NCI-H128 (cell line): Measurements from ENCODE around the gene MAP1LC3C.
A peak's percentile ranks its signal among the peaks of the same experiment; 100 is the strongest.

Experiments used
- DNase-seq: peaks from one replicate; lab custom pipeline; 2025; ENCODE audit not compliant: unreplicated experiment; lab: John Stamatoyannopoulos, UW

Gene MAP1LC3C

GRCh38 chr1:241999026-241999425, at the start of gene MAP1LC3C:
Gene MAP1LC3C, minus strand, starts transcription at chr1:241999098. Its CDS starts 90 bp downstream, at chr1:241999008.
- no peak for DNase-seq

DNA sequence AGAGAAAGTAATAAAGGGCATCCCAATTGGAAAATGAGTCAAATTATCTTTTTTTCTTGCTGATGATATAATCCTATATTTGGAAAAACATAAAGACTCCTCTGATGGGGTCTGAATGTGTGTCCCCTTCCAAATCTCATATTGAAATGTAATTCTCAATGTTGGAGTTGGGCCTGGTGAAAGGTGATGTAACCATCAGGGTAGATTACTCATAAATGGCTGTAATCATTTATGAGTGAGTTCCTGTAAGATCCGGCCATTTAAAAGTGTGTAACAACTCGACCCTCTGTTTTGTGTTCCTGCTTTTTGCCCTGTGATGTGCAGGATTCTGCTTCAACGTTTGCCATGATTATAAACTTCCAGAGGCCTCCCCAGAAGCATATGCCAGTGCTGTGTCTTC, 44.3 kb upstream of the MAP1LC3C start:
- DNase-seq = no peak

GRCh38 chr1:242034392-242034791, 35.5 kb upstream of the MAP1LC3C start:
- no peak for DNase-seq

- DNase-seq = no peak
Measured at GRCh38 chr1:242033447-242033846, 34.5 kb upstream of the MAP1LC3C start.

- DNase-seq = no peak
Measured at GRCh38 chr1:242030071-242030470, 31.2 kb upstream of the MAP1LC3C start.

- no peak for DNase-seq
Measured at GRCh38 chr1:242025681-242026080, 26.8 kb upstream of the MAP1LC3C start.

GRCh38 chr1:242023805-242024204, 24.9 kb upstream of the MAP1LC3C start:
- DNase-seq = no peak

GRCh38 chr1:242019018-242019417, 20.1 kb upstream of the MAP1LC3C start:
- DNase-seq = no peak

DNA sequence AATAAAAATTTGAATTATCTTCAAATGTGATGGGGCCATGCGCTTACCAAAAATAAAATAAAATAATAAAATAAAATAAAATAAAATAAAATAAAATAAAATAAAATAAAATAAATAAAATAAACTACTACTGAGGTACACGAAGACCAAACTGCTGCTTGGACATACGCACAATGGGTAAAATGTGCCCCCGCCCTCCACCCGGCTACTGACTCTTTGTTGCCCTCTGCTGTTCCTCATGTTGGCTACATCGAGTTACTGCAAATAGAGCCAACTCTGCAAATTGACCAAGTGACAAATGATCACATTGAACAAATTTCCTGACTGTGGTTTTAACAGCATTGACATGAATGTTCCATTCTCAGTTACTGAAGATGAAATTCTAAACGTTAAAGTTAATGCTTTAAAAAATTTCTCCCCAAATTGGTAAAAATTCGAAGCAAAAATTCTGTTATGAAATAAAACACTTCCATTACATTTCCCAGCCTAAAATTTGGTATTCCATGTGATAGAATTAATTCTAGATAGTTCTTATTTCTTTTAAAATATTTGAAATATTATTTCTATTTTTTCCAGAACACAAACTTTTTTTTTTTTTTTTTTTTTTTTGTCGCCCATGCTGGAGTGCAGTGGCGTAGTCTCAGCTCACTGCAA, 18.8 kb upstream of the MAP1LC3C start:
- peak; percentile 54 for DNase-seq

- no peak for DNase-seq
Measured at GRCh38 chr1:242016479-242016878, 17.6 kb upstream of the MAP1LC3C start.

GRCh38 chr1:242011894-242012660, 13.2 kb upstream of the MAP1LC3C start:
- DNase-seq = no peak

DNA sequence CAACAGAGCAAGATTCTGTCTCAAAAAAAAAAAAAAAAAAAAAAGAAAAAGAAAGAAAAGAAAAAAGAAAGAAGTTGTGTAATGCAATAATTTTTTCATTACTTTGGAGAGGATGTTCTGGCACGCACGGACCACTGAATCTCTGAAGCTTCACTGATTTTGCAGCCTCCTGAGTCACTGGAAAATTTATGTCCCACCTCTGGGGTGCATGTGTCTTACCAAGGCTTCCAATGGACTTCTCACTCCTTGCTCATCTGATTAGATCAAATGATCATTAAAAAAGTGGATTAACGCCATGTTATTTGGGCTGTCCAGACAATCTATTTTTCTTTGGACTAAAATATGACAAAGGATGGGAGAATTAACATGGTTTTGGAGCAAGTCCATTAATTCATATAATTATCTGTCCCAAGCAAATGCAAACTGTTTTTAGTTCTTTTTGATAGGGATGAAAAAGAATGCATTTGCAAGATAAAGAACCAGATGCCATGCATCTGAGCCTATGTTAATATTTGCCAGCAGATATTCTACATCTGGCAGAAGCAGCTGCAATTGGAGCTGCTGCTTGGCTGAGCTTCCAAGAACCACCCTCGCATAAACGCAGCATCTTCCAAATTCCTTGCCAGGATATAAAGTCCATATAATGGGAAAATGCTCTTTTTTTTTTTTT, 10.1 kb upstream of the MAP1LC3C start:
- no peak for DNase-seq

GRCh38 chr1:242006976-242007375, 8.1 kb upstream of the MAP1LC3C start:
- DNase-seq = no peak

GRCh38 chr1:242005866-242006535, 7.1 kb upstream of the MAP1LC3C start:
- no peak for DNase-seq

DNA sequence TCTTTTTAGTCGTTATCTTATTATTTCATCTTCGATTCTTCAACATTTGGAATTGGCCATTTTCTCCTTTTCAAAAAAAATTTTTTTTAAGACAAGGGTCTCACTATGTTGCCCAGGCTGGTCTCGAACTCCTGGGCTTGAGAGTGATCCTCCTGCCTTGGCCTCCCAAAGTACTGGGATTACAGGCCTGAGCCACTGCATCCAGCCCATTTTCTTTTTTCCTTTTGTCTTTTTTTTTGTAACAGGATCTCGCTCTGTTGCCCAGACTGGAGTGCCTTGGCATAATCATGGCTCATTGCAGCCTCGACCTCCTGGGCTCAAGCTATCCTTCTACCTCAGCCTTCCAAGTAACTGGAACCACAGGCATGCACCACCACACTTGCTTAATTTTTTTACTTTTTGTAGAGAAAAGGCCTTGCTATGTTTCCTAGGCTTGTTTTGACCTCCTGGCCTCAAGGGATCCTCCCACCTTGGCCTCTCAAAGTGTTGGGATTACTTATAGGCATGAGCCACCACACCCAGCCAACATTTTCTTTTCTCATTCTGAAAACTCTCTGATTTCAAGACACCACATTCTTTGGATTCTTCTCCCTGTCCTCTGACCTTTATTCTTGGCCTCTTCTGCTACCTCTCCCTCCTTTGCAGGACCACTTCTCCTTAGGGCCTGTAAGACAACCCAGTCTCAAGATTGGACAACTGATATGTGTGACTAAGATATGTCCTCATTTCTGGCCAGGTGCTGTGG, 6.0 kb upstream of the MAP1LC3C start:
- DNase-seq = no peak

DNA sequence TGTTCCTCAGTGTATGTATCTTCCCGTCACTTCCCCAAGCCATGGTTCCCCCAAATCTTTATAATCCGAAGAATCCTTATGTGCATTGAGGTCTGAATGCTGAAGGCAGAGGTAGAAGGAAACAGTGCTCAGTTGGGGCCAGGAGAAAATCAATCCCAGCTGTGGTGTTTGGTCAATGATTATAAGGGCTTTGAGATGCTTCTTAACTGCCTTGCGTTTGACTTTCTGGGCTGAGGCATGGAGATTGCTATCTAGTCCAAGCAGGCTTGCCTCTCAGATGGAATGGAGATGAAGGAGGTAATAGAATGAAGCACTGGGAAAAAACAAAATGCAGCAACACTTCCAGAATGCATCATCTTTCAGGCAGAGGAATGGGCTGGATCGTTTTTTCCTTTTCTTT, 3.6 kb upstream of the MAP1LC3C start:
- DNase-seq = no peak

GRCh38 chr1:242002072-242002471, 3.2 kb upstream of the MAP1LC3C start:
- no peak for DNase-seq

GRCh38 chr1:242000434-242000833, 1.5 kb upstream of the MAP1LC3C start:
- no peak for DNase-seq

DNA sequence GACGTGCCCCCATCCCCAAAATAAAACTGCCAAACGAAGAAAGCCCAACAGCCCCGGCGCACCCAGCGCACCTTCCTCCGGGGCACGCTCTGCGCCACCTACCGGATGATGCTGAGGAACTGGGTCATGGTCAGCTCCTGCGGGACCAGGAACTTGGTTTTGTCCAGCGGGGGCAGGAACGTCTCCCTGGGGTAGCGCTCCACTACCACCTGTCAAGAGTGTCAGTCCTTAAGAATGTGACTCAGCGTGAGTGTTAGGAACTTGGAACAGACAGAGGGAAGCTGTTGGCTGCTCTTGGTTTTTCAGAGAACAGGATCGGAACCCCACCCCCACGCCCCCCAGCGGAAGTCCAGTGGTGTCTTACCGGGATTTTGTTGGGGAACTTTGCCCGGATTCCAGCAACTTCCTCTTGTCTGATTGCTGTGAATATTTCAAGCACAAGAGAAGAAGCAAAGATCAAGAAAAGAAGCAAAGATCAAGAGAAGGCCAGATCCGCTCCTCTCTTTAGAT, 431 bp downstream of the MAP1LC3C start:
- no peak for DNase-seq

DNA sequence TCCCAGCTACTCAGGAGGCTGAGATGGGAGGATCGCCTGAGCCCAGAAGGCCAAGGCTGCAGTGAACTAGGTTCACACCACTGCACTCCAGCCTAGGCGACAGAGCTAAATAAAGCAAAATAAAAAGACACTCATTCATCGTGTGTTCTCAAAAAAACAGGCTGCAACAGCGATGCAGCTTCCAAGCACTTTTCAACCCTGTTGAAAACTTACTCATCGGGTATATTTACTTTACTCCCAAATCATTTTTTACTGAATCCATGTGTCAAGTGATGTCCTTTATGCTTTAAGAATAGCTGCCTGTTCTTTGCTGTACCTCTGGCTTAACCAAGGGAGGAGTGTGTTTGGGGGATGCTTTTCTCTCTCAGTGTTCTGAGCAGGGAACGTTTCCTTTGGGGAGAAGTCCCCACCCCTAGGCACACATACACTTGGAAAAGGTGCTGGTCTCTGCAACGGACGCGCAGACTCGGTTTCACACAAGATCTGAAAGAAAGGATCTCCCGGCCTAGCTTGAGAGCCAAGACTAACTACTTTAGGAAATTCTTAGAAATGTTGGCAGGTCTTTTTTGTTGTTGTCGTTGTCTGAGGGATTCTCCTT, 1.4 kb downstream of the MAP1LC3C start:
- DNase-seq = no peak
